K562 (cell line): Measurements from ENCODE around the gene VPS35L. TPM values are rescaled to one million over a fixed set of nuclear protein-coding genes. Genes with fewer than 3 reads are reported as not detected.

ENCODE experiments used
- WHSC1 ChIP-seq: IDR thresholded peaks from one replicate; pipeline ENCODE4 v1.6.1; 2012; ENCODE audit warnings: low read length, control low read depth, inconsistent platforms
- polyA plus RNA-seq, 8 experiments: library from polyadenylated mRNA; depleted of rRNA in 4 of 8; stranded (reverse) in 5 of 8; unstranded in 3 of 8; fragments of >200 nt; fragmentation: Nextera tagmentation in 2 of 8; fragmentation: Illumina TruSeq in 1 of 8; extraction: Ambion mirVana in 2 of 8; extraction: Trizol in 1 of 8; gene quantifications; 2 replicates each; pipeline versions ENCODE4 v1.2.1 to v1.2.3, GENCODE V29; 2011 to 2014; ENCODE audit warnings: inconsistent platforms in 1 of 8, missing spikeins in 1 of 8
- total RNA-seq, 7 experiments: library from RNA; depleted of rRNA in 6 of 7; stranded (reverse); fragments of >200 nt in 6 of 7; fragmentation: Illumina TruSeq in 2 of 7; extraction: Trizol in 2 of 7; gene quantifications; 2 replicates each; pipeline versions ENCODE4 v1.2.1 to v1.2.3, GENCODE V29; 2011 to 2021; ENCODE audit warnings: low replicate concordance in 1 of 7
- TF ChIP-seq, protein P1 (sequence below), 2 experiments: fragments of 450-650 bp in 1 of 2; sonication (generic) in 1 of 2; formaldehyde crosslinking in 1 of 2; IDR thresholded peaks; 2 replicates each; pipeline versions ENCODE4 v1.7.1 to v1.9.0; 2016 to 2022; ENCODE audit warnings: inconsistent platforms in 1 of 2, mild to moderate bottlenecking in 1 of 2, missing genetic modification reagents in 1 of 2

The VPS35L gene
- total and polyA plus RNA-seq, 9 of the 15 experiments (the other 6 are each of a cell fraction or from before 2014, with no cell fraction given) = 10.2 to 30.4 (median 20.1) TPM

DNA sequence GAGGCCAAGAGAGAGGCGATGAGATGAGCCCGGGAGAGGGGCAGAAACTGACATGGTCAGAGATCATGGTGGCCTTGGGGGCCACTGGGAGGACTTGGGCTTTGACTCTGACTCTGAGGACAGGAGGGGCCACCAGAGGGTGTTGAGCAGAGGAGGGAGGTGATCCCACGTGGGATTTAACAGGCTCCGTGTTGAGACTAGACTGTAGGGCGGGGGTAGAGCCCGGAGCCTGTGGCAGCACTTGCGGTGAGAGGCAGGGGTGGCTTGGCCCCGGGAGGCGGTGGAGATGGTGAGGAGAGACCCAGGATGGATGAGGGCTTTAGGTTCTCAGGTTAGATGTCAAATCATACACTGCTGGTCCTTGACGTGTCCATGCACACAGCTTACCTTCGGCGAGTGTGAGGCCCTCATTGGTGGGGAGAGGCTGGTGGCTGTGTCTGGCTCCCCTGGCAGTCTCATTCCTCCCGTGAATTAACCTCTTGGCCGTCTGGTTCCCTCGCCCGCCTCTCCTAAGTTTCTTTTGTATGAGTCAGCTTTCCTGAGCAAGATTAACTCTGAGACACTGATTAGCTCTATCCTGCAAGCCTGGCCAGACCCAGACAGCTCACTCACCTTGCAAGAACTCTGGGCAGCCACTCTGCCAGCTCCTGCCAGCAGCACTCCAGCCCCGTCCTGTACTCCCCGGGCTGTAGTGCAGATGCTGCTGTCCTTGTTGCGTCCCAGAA is 39.7 kb downstream of the VPS35L start (continued):
- TF ChIP-seq, protein P1, sequence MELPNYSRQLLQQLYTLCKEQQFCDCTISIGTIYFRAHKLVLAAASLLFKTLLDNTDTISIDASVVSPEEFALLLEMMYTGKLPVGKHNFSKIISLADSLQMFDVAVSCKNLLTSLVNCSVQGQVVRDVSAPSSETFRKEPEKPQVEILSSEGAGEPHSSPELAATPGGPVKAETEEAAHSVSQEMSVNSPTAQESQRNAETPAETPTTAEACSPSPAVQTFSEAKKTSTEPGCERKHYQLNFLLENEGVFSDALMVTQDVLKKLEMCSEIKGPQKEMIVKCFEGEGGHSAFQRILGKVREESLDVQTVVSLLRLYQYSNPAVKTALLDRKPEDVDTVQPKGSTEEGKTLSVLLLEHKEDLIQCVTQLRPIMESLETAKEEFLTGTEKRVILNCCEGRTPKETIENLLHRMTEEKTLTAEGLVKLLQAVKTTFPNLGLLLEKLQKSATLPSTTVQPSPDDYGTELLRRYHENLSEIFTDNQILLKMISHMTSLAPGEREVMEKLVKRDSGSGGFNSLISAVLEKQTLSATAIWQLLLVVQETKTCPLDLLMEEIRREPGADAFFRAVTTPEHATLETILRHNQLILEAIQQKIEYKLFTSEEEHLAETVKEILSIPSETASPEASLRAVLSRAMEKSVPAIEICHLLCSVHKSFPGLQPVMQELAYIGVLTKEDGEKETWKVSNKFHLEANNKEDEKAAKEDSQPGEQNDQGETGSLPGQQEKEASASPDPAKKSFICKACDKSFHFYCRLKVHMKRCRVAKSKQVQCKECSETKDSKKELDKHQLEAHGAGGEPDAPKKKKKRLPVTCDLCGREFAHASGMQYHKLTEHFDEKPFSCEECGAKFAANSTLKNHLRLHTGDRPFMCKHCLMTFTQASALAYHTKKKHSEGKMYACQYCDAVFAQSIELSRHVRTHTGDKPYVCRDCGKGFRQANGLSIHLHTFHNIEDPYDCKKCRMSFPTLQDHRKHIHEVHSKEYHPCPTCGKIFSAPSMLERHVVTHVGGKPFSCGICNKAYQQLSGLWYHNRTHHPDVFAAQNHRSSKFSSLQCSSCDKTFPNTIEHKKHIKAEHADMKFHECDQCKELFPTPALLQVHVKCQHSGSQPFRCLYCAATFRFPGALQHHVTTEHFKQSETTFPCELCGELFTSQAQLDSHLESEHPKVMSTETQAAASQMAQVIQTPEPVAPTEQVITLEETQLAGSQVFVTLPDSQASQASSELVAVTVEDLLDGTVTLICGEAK (IDR thresholded peaks at IDR 0.05) = no peak
- TF ChIP-seq, protein P1 (CRISPR knock-in tag; IDR thresholded peaks at IDR 0.05) = no peak
- TF ChIP-seq WHSC1 = no peak
